ENCODE measurements around the gene C1orf210. TPM values are rescaled to one million over a fixed set of nuclear protein-coding genes. Genes with fewer than 3 reads are reported as not detected.

The C1orf210 gene
- total and polyA plus RNA-seq, 11 donors: not detected

DNA sequence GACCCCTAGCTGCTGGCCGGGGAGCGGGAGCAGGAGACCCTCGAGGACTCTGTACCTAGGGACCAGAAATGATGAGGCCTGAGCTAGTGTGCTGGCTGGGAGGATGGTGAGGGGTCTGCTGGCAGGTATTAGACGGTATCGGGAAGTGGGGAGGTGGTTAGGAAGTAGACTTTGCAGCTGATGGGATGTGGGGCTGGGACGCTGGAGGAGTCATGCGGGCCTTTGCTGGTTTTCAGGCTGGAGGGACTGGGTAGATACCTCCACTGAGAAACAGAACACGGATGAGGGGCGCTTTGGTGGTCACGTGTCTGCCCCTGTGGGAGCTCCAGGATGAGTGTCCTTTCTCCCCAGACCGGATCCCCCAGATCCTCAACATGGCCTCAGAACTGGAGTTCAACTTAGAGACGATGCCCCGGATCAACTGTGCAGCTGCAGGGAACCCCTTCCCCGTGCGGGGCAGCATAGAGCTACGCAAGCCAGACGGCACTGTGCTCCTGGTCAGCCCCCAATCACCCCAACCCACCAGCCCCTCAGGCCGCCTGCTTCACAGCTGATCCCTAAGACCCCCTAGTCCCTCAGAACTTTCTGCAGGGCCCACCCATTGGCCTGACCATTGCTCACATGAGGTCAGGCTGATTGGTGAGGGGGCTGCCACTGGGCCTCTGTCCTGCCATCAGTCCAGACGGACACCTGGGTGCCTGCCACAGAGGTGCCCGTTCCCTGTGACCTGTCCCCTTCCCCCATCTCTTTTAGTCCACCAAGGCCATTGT lies 23.4 kb upstream of the C1orf210 start:
- Histone ChIP-seq H3K4me3 (no peak overlapping the region), H3K27me3 (no peaks in the 10 kb centered on the region), H3K27ac (no peak overlapping the region), H3K4me1 (peaks cover 0 to 33% (median 6%) of the 10 kb centered on the region in 12 donors), H3K36me3 (peaks cover 0 to 75% (median 9%) of the 10 kb centered on the region in 9 donors), H3K9me3 (no peaks in the 10 kb centered on the region)
- no peak for TF ChIP-seq POLR2A (IDR thresholded peaks at IDR 0.05)
- TF ChIP-seq CTCF (IDR thresholded peaks at IDR 0.05): no peak
- DNase-seq (no peak), ATAC-seq (no peak)
- intact Hi-C loops (cut with DNase I): no loop called here
- 93 to 95% (median 94%) methylated on average over 17 to 20 of the region's 20 CpGs for WGBS, 4 donors

GRCh38 chr1:43307458-43308158 lies 22.2 kb upstream of the C1orf210 start:
- Histone ChIP-seq H3K27ac (no peak overlapping the region), H3K27me3 (no peaks in the 10 kb centered on the region), H3K4me3 (no peak overlapping the region), H3K36me3 (peaks cover 0 to 70% (median 9%) of the 10 kb centered on the region in 9 donors), H3K9me3 (no peaks in the 10 kb centered on the region), H3K4me1 (peaks cover 0 to 46% (median 16%) of the 10 kb centered on the region in 12 donors)
- TF ChIP-seq CTCF (IDR thresholded peaks at IDR 0.05) (no peak), POLR2A (IDR thresholded peaks at IDR 0.05) (no peak)
- no peak for DNase-seq
- WGBS, 4 donors: 95 to 97% (median 96%) methylated on average over 5 to 9 of the region's 9 CpGs
- ATAC-seq: no peak
- intact Hi-C loops (cut with DNase I): no loop called here

- Histone ChIP-seq H3K27me3 (no peaks in the 10 kb centered on the region), H3K36me3 (peaks cover 0 to 63% (median 9%) of the 10 kb centered on the region in 9 donors), H3K4me3 (no peak overlapping the region), H3K4me1 (peaks cover 0 to 52% (median 16%) of the 10 kb centered on the region in 12 donors), H3K9me3 (no peaks in the 10 kb centered on the region), H3K27ac (no peak overlapping the region)
- TF ChIP-seq POLR2A (IDR thresholded peaks at IDR 0.05) (no peak), CTCF (IDR thresholded peaks at IDR 0.05) (no peak)
- 89 to 98% (median 91%) methylated on average over 10 to 17 of the region's 17 CpGs for WGBS, 4 donors
- intact Hi-C loops (cut with DNase I): no loop called here
- ATAC-seq (no peak), DNase-seq (no peak)
These were observed 21.5 kb upstream of the C1orf210 start for GRCh38 chr1:43306688-43307457.
